Stimulated activated CD4-positive, alpha-beta T cell treated with anti-CD3 and anti-CD28 coated beads, Interleukin-12 subunit alpha, Interleukin-12 subunit beta, amount 100 ng/mL, for 4 hours (primary cell): ENCODE results near the gene USP34.
"Not testable (repeated sequence)": the region's sequence is repeated elsewhere in the genome, so short reads cannot be mapped to it uniquely, and the experiment has no call there.

ENCODE experiments used
- DNase-seq: peaks from one replicate; pipeline ENCODE4 v3.0.0-alpha.2; 2020

USP34 gene

GRCh38 chr2:61470965-61471904 is at the start of gene USP34:
USP34 (minus strand) TSS chr2:61471087; CDS start chr2:61470692, 395 bp downstream.
- DNase-seq = peak; percentile 92

GRCh38 chr2:61520261-61520660 is 49.4 kb upstream of the USP34 start:
- DNase-seq = no peak

GRCh38 chr2:61512768-61513398 is 42.0 kb upstream of the USP34 start:
- no peak for DNase-seq

GRCh38 chr2:61510674-61511671 is 40.1 kb upstream of the USP34 start:
- no peak for DNase-seq

GRCh38 chr2:61504949-61505348 is 34.1 kb upstream of the USP34 start:
- DNase-seq = no peak

GRCh38 chr2:61499060-61499459 is 28.2 kb upstream of the USP34 start:
- DNase-seq = no peak

- no peak for DNase-seq
Measured at GRCh38 chr2:61493523-61493942, 22.6 kb upstream of the USP34 start.

- DNase-seq = no peak
Measured at GRCh38 chr2:61492476-61492875, 21.6 kb upstream of the USP34 start.

GRCh38 chr2:61485281-61485680 is 14.4 kb upstream of the USP34 start:
- no peak for DNase-seq

- no peak for DNase-seq
Measured at GRCh38 chr2:61478086-61478485, 7.2 kb upstream of the USP34 start.

- not testable (repeated sequence) for DNase-seq
Measured at GRCh38 chr2:61476929-61477589, 6.2 kb upstream of the USP34 start.

- DNase-seq = no peak
Measured at GRCh38 chr2:61471905-61472805, 1.3 kb upstream of the USP34 start.

GRCh38 chr2:61470122-61470951 is 550 bp downstream of the USP34 start:
- DNase-seq = peak; percentile 87

GRCh38 chr2:61469424-61470121 is 1.3 kb downstream of the USP34 start:
- no peak for DNase-seq

- not testable (repeated sequence) for DNase-seq
Measured at GRCh38 chr2:61468231-61468630, 2.7 kb downstream of the USP34 start.

- no peak for DNase-seq
Measured at GRCh38 chr2:61465045-61465444, 5.8 kb downstream of the USP34 start.

- DNase-seq = no peak
Measured at GRCh38 chr2:61463769-61464475, 7.0 kb downstream of the USP34 start.

- DNase-seq = no peak
Measured at GRCh38 chr2:61461404-61461803, 9.5 kb downstream of the USP34 start.

- DNase-seq = no peak
Measured at GRCh38 chr2:61460163-61460562, 10.7 kb downstream of the USP34 start.
